Right atrium auricular region (tissue), 2 donors: Measurements from ENCODE around the gene PDE11A. TPM values are rescaled to one million over a fixed set of nuclear protein-coding genes. Genes with fewer than 3 reads are reported as not detected.

ENCODE experiments used
- DNase-seq: peaks from one replicate; pipeline ENCODE4 v3.0.0-alpha.2; 2019; ENCODE audit warnings: low spot score
- H3K27ac ChIP-seq, 2 donors: fragments of 200-600 bp; sonication (generic); 1 replicate in 1 of 2; 2 replicates in 1 of 2; pipeline ENCODE4 v1.5.1; 2016 to 2019
- H3K27me3 ChIP-seq, 2 donors: fragments of 200-600 bp; sonication (generic); one replicate each; pipeline versions ENCODE4 v1.5.1 to v1.6.0; 2017 to 2019
- H3K36me3 ChIP-seq: fragments of 200-600 bp; sonication (generic); one replicate; pipeline ENCODE4 v1.5.1; 2016
- H3K4me1 ChIP-seq, 2 donors: fragments of 200-600 bp; sonication (generic); one replicate each; pipeline versions ENCODE4 v1.5.1 to v1.6.0; 2017 to 2019
- H3K4me3 ChIP-seq, 2 donors: fragments of 200-600 bp; sonication (generic); 1 replicate in 1 of 2; 2 replicates in 1 of 2; pipeline ENCODE4 v1.5.1; 2017 to 2019; ENCODE audit warnings: mild to moderate bottlenecking in 1 of 2, moderate library complexity in 1 of 2
- H3K9me3 ChIP-seq, 2 donors: fragments of 200-600 bp; sonication (generic); one replicate each; pipeline ENCODE4 v1.5.1; 2019
- CTCF ChIP-seq, 2 donors: fragments of 200-600 bp; sonication (generic); IDR thresholded peaks; one replicate each; pipeline ENCODE4 v1.5.1; 2019; ENCODE audit warnings: antibody characterized with exemption in 2 of 2
- total RNA-seq, 2 donors: library from RNA; depleted of rRNA; stranded (reverse); fragments of >200 nt; gene quantifications; one replicate each; pipeline ENCODE4 v1.1.0, GENCODE V29; 2016

PDE11A gene
- total RNA-seq, 2 donors from 2014 or later: 1.2 TPM; not detected in 1

DNA sequence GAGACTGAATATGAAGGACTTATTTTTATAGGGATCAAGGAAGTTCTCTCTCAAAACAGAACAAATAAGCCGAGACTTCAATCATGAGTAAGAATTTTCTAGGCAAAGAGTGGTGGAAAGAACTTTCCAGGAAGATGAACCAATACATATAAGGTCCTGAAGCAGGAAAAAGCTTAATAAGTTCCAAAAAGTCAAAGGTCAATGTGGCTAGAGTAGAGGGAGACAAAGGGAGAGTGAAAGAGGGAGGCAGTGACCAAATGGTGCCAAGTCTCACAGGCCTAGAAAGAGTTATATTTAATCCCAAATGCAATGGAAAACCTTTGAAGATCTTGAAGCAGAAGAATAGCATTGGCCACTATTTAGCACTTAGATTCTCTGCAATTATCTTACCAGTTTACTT is 56.0 kb downstream of the PDE11A start:
- Histone ChIP-seq H3K27me3 (no peaks in the 10 kb centered on the region), H3K36me3 (no peaks in the 10 kb centered on the region), H3K4me3 (no peak overlapping the region), H3K27ac (no peak overlapping the region), H3K4me1 (no peaks in the 10 kb centered on the region), H3K9me3 (no peaks in the 10 kb centered on the region)
- DNase-seq: no peak
- TF ChIP-seq CTCF (IDR thresholded peaks at IDR 0.05): no peak

DNA sequence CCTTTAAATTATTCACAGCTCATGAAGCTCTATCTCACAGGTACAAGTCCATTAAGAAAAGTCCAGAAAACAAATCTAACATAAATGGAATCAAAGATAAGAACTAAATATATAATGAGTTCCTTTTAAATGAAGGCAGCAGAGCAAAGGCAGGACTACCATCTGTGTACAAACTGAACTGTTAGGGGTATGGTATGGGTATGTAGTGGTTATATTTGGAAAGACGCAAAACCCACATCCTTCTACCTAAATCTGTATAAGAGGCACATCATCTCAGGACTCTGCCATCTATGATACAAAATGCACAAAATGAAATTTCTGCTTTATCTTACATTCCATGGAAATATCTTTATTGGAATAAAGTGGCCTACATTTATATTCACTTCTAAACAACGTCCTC is 59.9 kb downstream of the PDE11A start:
- H3K4me1 ChIP-seq: no peaks in the 10 kb centered on the region
- H3K27ac ChIP-seq: no peak overlapping the region
- no peak for DNase-seq
- no peaks in the 10 kb centered on the region for H3K27me3 ChIP-seq
- H3K4me3 ChIP-seq: no peak overlapping the region
- no peaks in the 10 kb centered on the region for H3K36me3 ChIP-seq
- no peak for TF ChIP-seq CTCF (IDR thresholded peaks at IDR 0.05)
- no peaks in the 10 kb centered on the region for H3K9me3 ChIP-seq

DNA sequence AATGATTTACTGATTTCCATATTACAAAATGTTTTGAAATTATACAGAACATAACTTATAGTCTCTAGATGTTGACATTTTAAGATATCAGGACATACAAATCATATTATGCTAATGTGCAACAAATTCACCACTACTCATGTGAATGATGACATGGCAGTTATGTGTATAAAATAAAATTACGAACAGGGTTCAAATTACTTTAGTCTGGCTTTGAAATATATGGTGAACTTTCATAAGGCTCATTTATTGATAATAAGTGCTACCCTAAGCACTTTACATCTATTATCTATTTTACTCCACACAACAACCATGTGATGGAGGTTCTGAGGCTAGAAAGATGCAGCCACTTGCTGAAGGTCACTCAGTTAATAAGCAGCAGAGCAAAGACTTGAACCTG is 62.8 kb downstream of the PDE11A start:
- H3K4me1 ChIP-seq: no peaks in the 10 kb centered on the region
- TF ChIP-seq CTCF (IDR thresholded peaks at IDR 0.05): no peak
- no peaks in the 10 kb centered on the region for H3K27me3 ChIP-seq

GRCh38 chr2:178008636-178009289 is 63.8 kb downstream of the PDE11A start:
- Histone ChIP-seq H3K27ac (no peak overlapping the region), H3K36me3 (no peaks in the 10 kb centered on the region), H3K9me3 (no peaks in the 10 kb centered on the region), H3K27me3 (no peaks in the 10 kb centered on the region), H3K4me1 (no peaks in the 10 kb centered on the region), H3K4me3 (no peak overlapping the region)
- DNase-seq: no peak
- no peak for TF ChIP-seq CTCF (IDR thresholded peaks at IDR 0.05)

More for the DNA sequence above, 62.8 kb downstream of the PDE11A start:
- Histone ChIP-seq H3K36me3 (no peaks in the 10 kb centered on the region), H3K4me3 (no peak overlapping the region), H3K27ac (no peak overlapping the region), H3K9me3 (no peaks in the 10 kb centered on the region)
- no peak for DNase-seq

DNA sequence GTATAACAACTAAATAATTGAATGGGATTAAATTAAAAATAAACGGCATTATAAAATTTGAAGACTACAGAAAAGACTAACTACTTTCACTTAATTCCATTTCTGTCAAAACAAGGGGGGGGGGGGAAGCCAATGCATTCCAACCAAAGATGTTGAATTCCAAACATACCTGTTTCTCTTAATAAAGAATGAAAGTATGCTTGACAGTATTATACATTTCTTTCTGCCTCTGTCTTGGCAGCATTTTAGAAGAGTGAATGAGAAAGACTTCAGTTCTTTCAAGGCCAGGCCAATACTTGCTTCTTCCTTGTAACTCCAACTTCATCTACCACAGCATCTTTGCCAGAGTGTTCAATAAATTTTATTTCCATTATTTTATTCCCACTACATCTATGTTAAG is 65.9 kb downstream of the PDE11A start:
- Histone ChIP-seq H3K27me3 (no peaks in the 10 kb centered on the region), H3K36me3 (no peaks in the 10 kb centered on the region), H3K9me3 (no peaks in the 10 kb centered on the region), H3K27ac (no peak overlapping the region), H3K4me3 (no peak overlapping the region), H3K4me1 (no peaks in the 10 kb centered on the region)
- DNase-seq: no peak
- TF ChIP-seq CTCF (IDR thresholded peaks at IDR 0.05): no peak

DNA sequence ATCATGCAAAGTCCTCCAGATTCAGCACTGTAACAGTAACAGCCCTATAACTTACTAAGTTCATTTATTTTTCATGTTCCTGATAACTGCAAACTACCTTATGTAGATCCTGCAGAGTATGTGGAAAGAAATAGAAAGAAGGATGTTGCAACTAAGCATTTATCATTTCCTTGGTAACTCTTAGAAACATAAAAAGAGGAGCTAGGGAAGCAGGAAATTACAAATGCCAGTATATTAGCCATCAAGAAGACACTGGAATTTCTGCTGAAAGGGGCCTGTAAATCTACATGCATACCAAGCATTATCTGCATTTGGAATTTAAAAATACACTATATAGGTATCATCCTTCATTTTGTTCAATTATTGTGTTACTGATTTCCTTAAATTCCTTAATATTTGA is 66.8 kb downstream of the PDE11A start:
- Histone ChIP-seq H3K9me3 (no peaks in the 10 kb centered on the region), H3K27me3 (no peaks in the 10 kb centered on the region), H3K27ac (no peak overlapping the region), H3K36me3 (no peaks in the 10 kb centered on the region), H3K4me3 (no peak overlapping the region), H3K4me1 (no peaks in the 10 kb centered on the region)
- no peak for DNase-seq
- TF ChIP-seq CTCF (IDR thresholded peaks at IDR 0.05): no peak
